ENCODE data around the gene ZDHHC14. TPM values are rescaled to one million over a fixed set of nuclear protein-coding genes. Genes with fewer than 3 reads are reported as not detected.
A peak's percentile ranks its signal among the peaks of the same experiment; 100 is the strongest.

ZDHHC14 gene
- total RNA-seq, 2 donors from 2014 or later, result 10.2 to 10.6 TPM

- Histone ChIP-seq H3K27ac (peak overlapping the region in 3 of 4 donors; percentile 52 to 62 (median 59)), H3K27me3 (no peaks in the 10 kb centered on the region), H3K36me3 (replicated peaks in 1 of 2; ENCODE audit: insufficient read depth in 1 of 2, low read depth in 2 of 2) (no peaks in the 10 kb centered on the region), H3K4me1 (peaks cover 20% of the 10 kb centered on the region), H3K4me3 (no peak overlapping the region), H3K9me3 (peaks cover 0 to 2% (median 0%) of the 10 kb centered on the region in 3 donors)
- ATAC-seq, result peak; percentile 88
- TF ChIP-seq POLR2A (IDR thresholded peaks at IDR 0.05) (peak in 1 of 3 donors; percentile 17), CTCF (IDR thresholded peaks at IDR 0.05) (peak in 6 of 7 experiments; percentile 39 to 75 (median 68))
- 26 to 28% methylated on average over 9 of the region's 9 CpGs for WGBS, 2 donors
- intact Hi-C loops (cut with DNase I), result no loop called here
- DNase-seq, result peak; percentile 67 to 77 (median 76)
Measured at GRCh38 chr6:157597461-157598312, 216.7 kb downstream of the ZDHHC14 start.

- TF ChIP-seq CTCF (IDR thresholded peaks at IDR 0.05), result no peak
- no peak for TF ChIP-seq POLR2A (IDR thresholded peaks at IDR 0.05)
- H3K27me3 ChIP-seq, result no peaks in the 10 kb centered on the region
- intact Hi-C loops (cut with DNase I), result no loop called here
- peaks cover 0 to 2% (median 0%) of the 10 kb centered on the region in 3 donors for H3K9me3 ChIP-seq
- no peak overlapping the region for H3K4me3 ChIP-seq
- H3K4me1 ChIP-seq, result peaks cover 20% of the 10 kb centered on the region
- ATAC-seq, result no peak
- H3K27ac ChIP-seq, result no peak overlapping the region
- no peak for DNase-seq
- 85 to 88% methylated on average over 12 of the region's 12 CpGs for WGBS, 2 donors
- no peaks in the 10 kb centered on the region for H3K36me3 ChIP-seq (replicated peaks in 1 of 2; ENCODE audit: insufficient read depth in 1 of 2, low read depth in 2 of 2)
Measured at GRCh38 chr6:157599191-157599590, 218.2 kb downstream of the ZDHHC14 start.

- Histone ChIP-seq H3K9me3 (peaks cover 0 to 2% (median 0%) of the 10 kb centered on the region in 3 donors), H3K36me3 (replicated peaks in 1 of 2; ENCODE audit: insufficient read depth in 1 of 2, low read depth in 2 of 2) (no peaks in the 10 kb centered on the region), H3K4me1 (peaks cover 20% of the 10 kb centered on the region), H3K27me3 (no peaks in the 10 kb centered on the region), H3K4me3 (no peak overlapping the region), H3K27ac (no peak overlapping the region)
- WGBS, 2 donors, result 92 to 94% methylated on average over 15 of the region's 15 CpGs
- ATAC-seq (no peak), DNase-seq (no peak)
- intact Hi-C loops (cut with DNase I), result no loop called here
- TF ChIP-seq CTCF (IDR thresholded peaks at IDR 0.05) (no peak), POLR2A (IDR thresholded peaks at IDR 0.05) (no peak)
Measured at GRCh38 chr6:157600807-157601206, 219.8 kb downstream of the ZDHHC14 start.

- Histone ChIP-seq H3K4me3 (no peak overlapping the region), H3K9me3 (no peaks in the 10 kb centered on the region), H3K36me3 (replicated peaks in 1 of 2; ENCODE audit: insufficient read depth in 1 of 2, low read depth in 2 of 2) (no peaks in the 10 kb centered on the region), H3K27ac (no peak overlapping the region), H3K4me1 (peaks cover 6% of the 10 kb centered on the region), H3K27me3 (no peaks in the 10 kb centered on the region)
- WGBS, 2 donors, result 87 to 89% methylated on average over 18 of the region's 18 CpGs
- no peak for ATAC-seq
- DNase-seq, result no peak
- no peak for TF ChIP-seq POLR2A (IDR thresholded peaks at IDR 0.05)
- no peak for TF ChIP-seq CTCF (IDR thresholded peaks at IDR 0.05)
- intact Hi-C loops (cut with DNase I), result no loop called here
Measured at GRCh38 chr6:157602521-157603295, 221.7 kb downstream of the ZDHHC14 start.

All from body of pancreas (tissue), 4 donors.